Ishikawa (cell line): ENCODE measurements around the gene RALGAPA2.

ENCODE experiments used
- CEBPB ChIP-seq: IDR thresholded peaks from 2 replicates; pipeline ENCODE4 v1.6.1; 2012
- CREB1 ChIP-seq: IDR thresholded peaks from 2 replicates; pipeline ENCODE4 v1.6.1; 2012; ENCODE audit warnings: low read depth
- EP300 ChIP-seq: IDR thresholded peaks from 2 replicates; pipeline ENCODE4 v1.6.1; 2012; ENCODE audit warnings: borderline replicate concordance
- FOXM1 ChIP-seq: IDR thresholded peaks from 2 replicates; pipeline ENCODE4 v1.6.1; 2012; ENCODE audit warnings: low read depth, borderline replicate concordance
- MAX ChIP-seq: IDR thresholded peaks from 2 replicates; pipeline ENCODE4 v1.6.1; 2012
- NFIC ChIP-seq: IDR thresholded peaks from 2 replicates; pipeline ENCODE4 v1.6.1; 2012
- REST ChIP-seq: IDR thresholded peaks from 2 replicates; pipeline ENCODE4 v1.6.1; 2012; ENCODE audit warnings: low read depth, mild to moderate bottlenecking
- TAF1 ChIP-seq: IDR thresholded peaks from 2 replicates; pipeline ENCODE4 v1.6.1; 2012; ENCODE audit warnings: low read depth, mild to moderate bottlenecking
- TCF12 ChIP-seq: IDR thresholded peaks from 2 replicates; pipeline ENCODE4 v1.6.1; 2012; ENCODE audit warnings: low read depth
- TEAD4 ChIP-seq: IDR thresholded peaks from 2 replicates; pipeline ENCODE4 v1.6.1; 2012
- USF1 ChIP-seq: IDR thresholded peaks from 2 replicates; pipeline ENCODE4 v1.6.1; 2012
- YY1 ChIP-seq: IDR thresholded peaks from 2 replicates; pipeline ENCODE4 v1.6.1; 2012; ENCODE audit warnings: low read depth

GRCh38 chr20:20430066-20430465 lies 282.4 kb downstream of the RALGAPA2 start:
- no peak for TF ChIP-seq EP300
- TF ChIP-seq REST = no peak
- TF ChIP-seq CEBPB = no peak
- no peak for TF ChIP-seq YY1
- TF ChIP-seq MAX = no peak
- no peak for TF ChIP-seq TEAD4
- no peak for TF ChIP-seq FOXM1
- TF ChIP-seq USF1 = no peak
- no peak for TF ChIP-seq NFIC
- no peak for TF ChIP-seq TCF12
- no peak for TF ChIP-seq CREB1
- no peak for TF ChIP-seq TAF1
